ENCODE data around the gene METTL5.
A peak's percentile ranks its signal among the peaks of the same experiment; 100 is the strongest.
"Not testable (repeated sequence)": the region's sequence is repeated elsewhere in the genome, so short reads cannot be mapped to it uniquely, and the experiment has no call there.

Gene METTL5

GRCh38 chr2:169828141-169828811 is 3.6 kb upstream of the METTL5 start:
- DNase-seq = peak; percentile 35 to 57

- peak; percentile 82 to 95 for DNase-seq
These were observed 2.8 kb upstream of the METTL5 start, which contains the start of gene UBR3 for GRCh38 chr2:169827272-169828140. Gene UBR3, plus strand, starts transcription at chr2:169827454. Its CDS starts 54 bp downstream, at chr2:169827508.

DNA sequence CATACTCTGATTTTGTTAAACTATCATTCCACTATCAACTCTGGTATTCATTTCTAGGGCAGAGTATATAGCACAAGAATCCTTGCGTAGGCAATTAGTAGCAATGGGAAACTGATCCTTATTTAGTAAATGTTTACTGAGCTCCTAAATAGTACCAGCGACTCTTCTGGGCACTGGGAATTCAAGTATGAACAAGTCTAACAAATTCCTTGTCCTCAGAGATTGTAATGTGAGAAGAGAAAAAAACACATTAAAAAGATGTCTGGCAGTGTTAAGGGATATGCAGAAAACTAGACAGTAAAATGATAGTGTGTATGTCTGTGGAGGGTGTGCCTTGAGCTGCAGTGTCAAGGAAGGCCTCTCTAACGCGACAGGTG is 721 bp downstream of the METTL5 start:
- peak in 1 of 2 experiments; percentile 48 for DNase-seq

- no peak for DNase-seq
These were observed 1.8 kb downstream of the METTL5 start for GRCh38 chr2:169822785-169823392.

DNA sequence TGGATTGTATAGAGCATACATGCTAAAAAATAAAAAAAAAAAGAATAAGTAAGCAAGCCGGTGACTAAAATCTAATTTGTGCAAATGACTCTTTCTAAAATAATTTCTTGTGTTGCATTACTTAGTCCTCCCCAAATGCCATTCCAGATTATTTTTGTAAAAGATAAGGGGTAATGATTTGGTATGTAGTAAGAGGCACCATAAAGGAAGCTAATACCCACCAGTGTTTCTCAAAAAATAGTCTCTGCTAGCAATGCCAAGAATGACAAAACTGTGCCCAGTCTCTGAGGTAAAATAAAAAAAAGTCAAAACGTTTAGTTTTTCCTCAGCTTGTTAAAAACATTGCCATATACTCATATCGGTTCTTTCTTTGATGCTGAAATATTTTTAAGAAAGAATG is 2.7 kb downstream of the METTL5 start:
- DNase-seq = no peak

GRCh38 chr2:169820101-169820500 is 4.6 kb downstream of the METTL5 start:
- not testable (repeated sequence) for DNase-seq

DNA sequence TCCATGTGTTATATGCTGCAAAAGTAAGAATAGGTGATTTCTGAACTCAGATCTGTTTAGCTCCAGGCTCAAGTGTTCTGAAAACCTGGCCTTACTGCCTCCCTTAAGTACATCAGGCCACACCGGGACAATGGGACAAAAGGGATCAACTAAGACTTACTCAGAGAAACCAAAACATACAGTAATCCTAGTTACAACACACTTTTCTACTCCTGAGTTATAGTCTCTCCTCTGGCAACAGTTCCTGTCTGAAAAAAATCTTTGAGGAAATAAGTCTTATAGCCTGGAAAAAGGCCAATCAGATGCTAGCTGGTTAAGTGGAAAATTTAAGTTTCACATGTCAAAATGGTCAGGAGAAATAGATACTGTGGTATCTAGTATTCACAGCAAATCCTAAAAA is 5.6 kb downstream of the METTL5 start:
- no peak for DNase-seq

GRCh38 chr2:169818241-169818640 is 6.5 kb downstream of the METTL5 start:
- no peak for DNase-seq

DNA sequence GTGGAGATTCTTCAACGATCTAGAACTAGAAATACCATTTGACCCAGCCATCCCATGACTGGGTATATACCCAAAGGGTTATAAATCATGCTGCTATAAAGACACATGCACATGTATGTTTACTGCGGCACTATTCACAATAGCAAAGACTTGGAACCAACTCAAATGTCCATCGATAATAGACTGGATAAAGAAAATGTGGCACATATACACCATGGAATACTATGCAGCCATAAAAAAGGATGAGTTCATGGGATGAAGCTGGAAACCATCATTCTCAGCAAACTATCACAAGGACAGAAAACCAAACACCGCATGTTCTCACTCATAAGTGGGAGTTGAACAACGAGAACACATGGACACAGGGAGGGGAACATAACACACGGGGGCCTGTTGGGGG is 7.3 kb downstream of the METTL5 start:
- DNase-seq = not testable (repeated sequence)

DNA sequence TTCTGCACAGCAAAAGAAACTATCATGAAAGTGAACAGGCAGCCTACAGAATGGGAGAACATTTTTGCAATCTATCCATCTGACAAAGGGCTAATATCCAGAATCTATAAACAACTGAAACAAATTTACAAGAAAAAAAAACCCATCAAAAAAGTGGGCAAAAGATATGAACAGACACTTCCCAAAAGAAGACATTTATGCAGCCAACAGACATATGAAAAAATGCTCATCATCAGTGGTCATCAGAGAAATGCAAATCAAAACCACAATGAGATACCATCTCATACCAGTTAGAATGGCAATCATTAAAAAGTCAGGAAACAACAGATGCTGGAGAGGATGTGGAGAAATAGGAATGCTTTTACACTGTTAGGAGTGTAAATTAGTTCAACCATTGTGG is 7.7 kb downstream of the METTL5 start:
- not testable (repeated sequence) for DNase-seq

- no peak for DNase-seq
These were observed 8.9 kb downstream of the METTL5 start for GRCh38 chr2:169815849-169816248.

DNA sequence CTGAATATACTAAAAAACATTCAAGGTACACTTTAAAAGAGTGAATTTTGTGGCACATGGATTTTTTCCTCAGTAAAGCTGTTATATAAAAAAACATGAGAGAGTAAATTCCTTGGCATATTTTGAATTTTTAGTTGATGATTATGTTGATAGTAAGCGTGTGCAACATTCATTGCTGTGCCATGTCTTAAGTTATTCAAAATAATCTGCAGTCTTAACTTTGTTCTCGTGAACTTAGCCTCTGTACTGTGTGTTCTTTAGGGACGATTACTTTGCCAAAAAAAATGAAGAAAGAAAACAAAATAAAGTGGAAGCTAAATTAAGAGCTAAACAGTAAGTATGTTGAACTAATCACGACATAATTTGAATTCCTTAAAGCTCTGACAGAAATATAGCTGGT is 16.5 kb downstream of the METTL5 start:
- no peak for DNase-seq

GRCh38 chr2:169806586-169806985 is 18.1 kb downstream of the METTL5 start:
- no peak for DNase-seq

- DNase-seq = no peak
These were observed 21.2 kb downstream of the METTL5 start for GRCh38 chr2:169803480-169803879.

- DNase-seq = peak; percentile 91 to 96
These were observed 25.8 kb downstream of the METTL5 start, which contains the start of gene SSB for GRCh38 chr2:169798718-169799592. Gene SSB, plus strand, starts transcription at chr2:169798871. Its CDS starts 2,090 bp downstream, at chr2:169800961.

DNA sequence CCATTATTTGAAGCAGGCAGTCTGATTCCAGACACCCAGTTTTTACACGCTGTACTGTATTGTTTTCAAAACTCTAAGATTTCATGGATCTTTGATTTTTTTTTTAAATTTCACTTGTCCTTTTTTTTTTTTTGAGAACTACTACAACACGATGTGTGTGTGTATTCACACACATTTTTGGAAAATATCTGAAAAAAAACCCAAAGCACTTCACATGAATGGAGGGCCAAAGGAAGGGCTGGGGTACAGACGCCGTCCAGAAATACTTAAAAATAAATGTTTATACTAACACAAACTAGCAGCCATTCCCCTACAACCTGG is 26.3 kb downstream of the METTL5 start:
- no peak for DNase-seq

- no peak for DNase-seq
These were observed 27.1 kb downstream of the METTL5 start for GRCh38 chr2:169797601-169798000.

GRCh38 chr2:169796441-169796840 is 28.3 kb downstream of the METTL5 start:
- no peak for DNase-seq

GRCh38 chr2:169795181-169795580 is 29.5 kb downstream of the METTL5 start:
- DNase-seq = no peak

DNA sequence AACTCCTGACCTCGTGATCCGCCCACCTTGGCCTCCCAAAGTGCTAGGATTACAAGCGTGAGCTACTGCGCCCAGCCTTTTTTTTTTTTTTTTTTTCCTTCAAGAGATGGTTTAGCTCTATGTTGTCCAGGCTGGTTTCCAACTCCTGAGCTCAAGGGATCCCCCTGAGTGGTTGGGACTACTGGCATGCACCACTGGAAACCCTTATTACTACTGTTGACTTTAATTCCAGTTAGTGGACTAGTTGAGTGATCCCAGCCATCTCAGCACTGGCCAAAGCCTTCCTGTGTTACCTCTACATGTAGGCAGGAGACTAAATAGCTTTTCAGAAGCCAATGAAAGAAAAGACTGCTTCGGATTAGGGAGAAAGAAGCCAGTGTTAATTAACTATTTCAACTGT is 34.1 kb downstream of the METTL5 start:
- DNase-seq = no peak

GRCh38 chr2:169782513-169782912 is 42.2 kb downstream of the METTL5 start:
- no peak for DNase-seq

- DNase-seq = no peak
These were observed 43.3 kb downstream of the METTL5 start for GRCh38 chr2:169781249-169782013.

Data from NCI-H526 (cell line).